Common myeloid progenitor, CD34-positive (primary cell): ENCODE results near the gene EMSY.
"Not testable (repeated sequence)": the region's sequence is repeated elsewhere in the genome, so short reads cannot be mapped to it uniquely, and the experiment has no call there.

Experiments used
- CTCF ChIA-PET: fragments of 350-600 bp; sonication (Branson Sonifier 250); formaldehyde crosslinking; loops from one replicate; lab custom pipeline; 2021; ENCODE audit warnings: antibody characterized with exemption; lab: Charles Lee
- POLR2A ChIA-PET: fragments of 350-600 bp; sonication (Branson Sonifier 250); formaldehyde crosslinking; loops from one replicate; lab custom pipeline; 2021; ENCODE audit warnings: antibody characterized with exemption; lab: Charles Lee
- DNase-seq, 3 donors: peaks; one replicate each; pipeline versions ENCODE4 v3.0.0 to v3.0.0-alpha.2; 2013
- H3K27ac ChIP-seq, 2 experiments: 1 replicate in 1 of 2; 2 replicates in 1 of 2; pipeline ENCODE4 v1.7.0; 2013; ENCODE audit warnings: inconsistent platforms in 2 of 2, low read length in 2 of 2, mild to moderate bottlenecking in 2 of 2, low read depth in 1 of 2, moderate library complexity in 1 of 2; ENCODE audit not compliant: severe bottlenecking in 2 of 2, insufficient read depth in 1 of 2, poor library complexity in 1 of 2
- H3K27me3 ChIP-seq, 5 experiments: replicated peaks in 2 of 5; 1 replicate in 3 of 5; 2 replicates in 2 of 5; pipeline versions ENCODE4 v1.6.1 to v1.7.0; 2013; ENCODE audit warnings: low read length in 4 of 5, mild to moderate bottlenecking in 2 of 5, moderate library complexity in 2 of 5, inconsistent platforms in 1 of 5; ENCODE audit not compliant: insufficient read depth in 5 of 5, control insufficient read depth in 4 of 5
- H3K36me3 ChIP-seq, 4 experiments: 1 replicate in 2 of 4; 2 replicates in 2 of 4; pipeline versions ENCODE4 v1.6.1 to v1.7.0; 2013; ENCODE audit warnings: low read length in 3 of 4, control low read depth in 1 of 4, mild to moderate bottlenecking in 1 of 4; ENCODE audit not compliant: control insufficient read depth in 4 of 4, insufficient read depth in 4 of 4
- H3K4me1 ChIP-seq, 4 experiments: 1 replicate in 3 of 4; 2 replicates in 1 of 4; pipeline versions ENCODE4 v1.6.1 to v1.7.1; 2013; ENCODE audit warnings: low read length in 3 of 4, mild to moderate bottlenecking in 3 of 4, control low read depth in 1 of 4, inconsistent platforms in 1 of 4, moderate library complexity in 1 of 4; ENCODE audit not compliant: control insufficient read depth in 4 of 4, insufficient read depth in 4 of 4; ENCODE audit errors: control extremely low read depth in 1 of 4
- H3K4me3 ChIP-seq, 7 experiments: 1 replicate in 4 of 7; 2 replicates in 3 of 7; pipeline versions ENCODE4 v1.5.1 to v1.7.0; 2013; ENCODE audit warnings: mild to moderate bottlenecking in 7 of 7, low read length in 6 of 7, moderate library complexity in 6 of 7, inconsistent platforms in 2 of 7, low read depth in 2 of 7, control low read depth in 1 of 7; ENCODE audit not compliant: insufficient read depth in 4 of 7, control insufficient read depth in 1 of 7; ENCODE audit errors: extremely low read depth in 1 of 7
- H3K9me3 ChIP-seq, 5 experiments: 1 replicate in 4 of 5; 2 replicates in 1 of 5; pipeline versions ENCODE4 v1.6.1 to v1.7.1; 2013; ENCODE audit warnings: low read length in 4 of 5, mild to moderate bottlenecking in 2 of 5, inconsistent platforms in 1 of 5, low read depth in 1 of 5, moderate library complexity in 1 of 5; ENCODE audit not compliant: control insufficient read depth in 4 of 5, insufficient read depth in 2 of 5; ENCODE audit errors: control extremely low read depth in 1 of 5
- WGBS: methylation state at CpG from one replicate; pipeline ENCODE4 v1.1.5; 2013; ENCODE audit not compliant: insufficient coverage; 5-methylcytosine and 5-hydroxymethylcytosine counted together

The EMSY gene

GRCh38 chr11:76579752-76580151, 134.9 kb downstream of the EMSY start:
- ChIA-PET POLR2A (no interaction called here), CTCF (interaction anchor here (1.7 to 3.8 kb wide), 2 partner anchors 9 to 31 kb away, joined by 4 to 18 read pairs; no protein-coding TSS in a partner anchor)
- no peaks in the 10 kb centered on the region for H3K27me3 ChIP-seq
- DNase-seq = no peak
- H3K36me3 ChIP-seq = no peaks in the 10 kb centered on the region
- no peak overlapping the region for H3K4me3 ChIP-seq
- 80% methylated on average over 5 of the region's 5 CpGs for WGBS
- peaks cover 0 to 5% (median 0%) of the 10 kb centered on the region in 4 experiments for H3K4me1 ChIP-seq
- no peak overlapping the region for H3K27ac ChIP-seq
- H3K9me3 ChIP-seq = peaks cover 0 to 2% (median 0%) of the 10 kb centered on the region in 5 experiments

- POLR2A ChIA-PET, H3K4me1 ChIP-seq, H3K4me3 ChIP-seq, H3K36me3 ChIP-seq, H3K9me3 ChIP-seq, H3K27ac ChIP-seq, H3K27me3 ChIP-seq, CTCF ChIA-PET, DNase-seq: not testable (repeated sequence)
- 96% methylated on average over 27 of the region's 31 CpGs for WGBS
These were observed 137.7 kb downstream of the EMSY start for GRCh38 chr11:76582471-76582870.

- Histone ChIP-seq H3K4me3 (no peak overlapping the region), H3K36me3 (no peaks in the 10 kb centered on the region), H3K27ac (peak overlapping the region; percentile 11 to 82), H3K27me3 (no peaks in the 10 kb centered on the region), H3K9me3 (no peaks in the 10 kb centered on the region), H3K4me1 (peaks cover 0 to 26% (median 21%) of the 10 kb centered on the region in 4 experiments)
- WGBS = no CpG with 5 or more reads among the region's 5 CpGs
- CTCF ChIA-PET = interaction anchor here (0.6 to 3.4 kb wide), 7 partner anchors 10 to 1098 kb away, joined by 3 to 18 read pairs (median 4); no protein-coding TSS in a partner anchor
- POLR2A ChIA-PET = no interaction called here
- DNase-seq = peak in 1 of 3 donors; percentile 18
These were observed 143.1 kb downstream of the EMSY start for GRCh38 chr11:76587820-76588454.

- H3K4me1 ChIP-seq = peaks cover 0 to 26% (median 21%) of the 10 kb centered on the region in 4 experiments
- no peak overlapping the region for H3K4me3 ChIP-seq
- DNase-seq = peak; percentile 67 to 93 (median 88)
- H3K27me3 ChIP-seq = no peaks in the 10 kb centered on the region
- H3K27ac ChIP-seq = peak overlapping the region; percentile 11 to 82
- 26% methylated on average over 21 of the region's 25 CpGs for WGBS
- ChIA-PET CTCF (interaction anchor here (0.6 to 3.4 kb wide), 7 partner anchors 10 to 1099 kb away, joined by 3 to 18 read pairs (median 4); no protein-coding TSS in a partner anchor), POLR2A (interaction anchor here (1.9 kb wide), 1 partner anchor 10 kb away, joined by 5 read pairs; no protein-coding TSS in a partner anchor)
- no peaks in the 10 kb centered on the region for H3K9me3 ChIP-seq
- no peaks in the 10 kb centered on the region for H3K36me3 ChIP-seq
These were observed 143.9 kb downstream of the EMSY start for GRCh38 chr11:76588455-76589325.

GRCh38 chr11:76589477-76589876, 144.7 kb downstream of the EMSY start:
- H3K27me3 ChIP-seq = no peaks in the 10 kb centered on the region
- H3K27ac ChIP-seq = no peak overlapping the region
- peaks cover 0 to 26% (median 21%) of the 10 kb centered on the region in 4 experiments for H3K4me1 ChIP-seq
- no peak for DNase-seq
- CTCF ChIA-PET = interaction anchor here (1.5 to 3.4 kb wide), 4 partner anchors 11 to 91 kb away, joined by 3 to 18 read pairs (median 4); no protein-coding TSS in a partner anchor
- no peaks in the 10 kb centered on the region for H3K36me3 ChIP-seq
- H3K4me3 ChIP-seq = no peak overlapping the region
- no peaks in the 10 kb centered on the region for H3K9me3 ChIP-seq
- POLR2A ChIA-PET = interaction anchor here (1.9 kb wide), 1 partner anchor 11 kb away, joined by 5 read pairs; no protein-coding TSS in a partner anchor
- whole genome bisulfite sequencing = 95% methylated on average over 9 of the region's 10 CpGs

GRCh38 chr11:76589964-76590950, 145.4 kb downstream of the EMSY start:
- no peaks in the 10 kb centered on the region for H3K9me3 ChIP-seq
- ChIA-PET CTCF (interaction anchor here (0.9 to 3.4 kb wide), 4 partner anchors 9 to 88 kb away, joined by 3 to 18 read pairs (median 4); no protein-coding TSS in a partner anchor), POLR2A (interaction anchor here (1.9 kb wide), 1 partner anchor 12 kb away, joined by 5 read pairs; no protein-coding TSS in a partner anchor)
- no peaks in the 10 kb centered on the region for H3K27me3 ChIP-seq
- peaks cover 0 to 26% (median 21%) of the 10 kb centered on the region in 4 experiments for H3K4me1 ChIP-seq
- no peak overlapping the region for H3K4me3 ChIP-seq
- no peaks in the 10 kb centered on the region for H3K36me3 ChIP-seq
- DNase-seq = no peak
- no peak overlapping the region for H3K27ac ChIP-seq
- WGBS = 100% methylated on average over 7 of the region's 9 CpGs
